ENCODE data around the gene BTRC.
A peak's percentile ranks its signal among the peaks of the same experiment; 100 is the strongest.

BTRC gene

GRCh38 chr10:101535949-101536348 lies 182.0 kb downstream of the BTRC start:
- DNase-seq (ENCODE audit: low spot score) = no peak

- DNase-seq (ENCODE audit: low spot score) = no peak
Measured at GRCh38 chr10:101536800-101537199, 182.8 kb downstream of the BTRC start.

GRCh38 chr10:101538446-101538845 lies 184.5 kb downstream of the BTRC start:
- DNase-seq (ENCODE audit: low spot score) = no peak

GRCh38 chr10:101545898-101546297 lies 191.9 kb downstream of the BTRC start:
- DNase-seq (ENCODE audit: low spot score) = no peak

- no peak for DNase-seq (ENCODE audit: low spot score)
Measured at GRCh38 chr10:101550965-101551364, 197.0 kb downstream of the BTRC start.

- no peak for DNase-seq (ENCODE audit: low spot score)
Measured at GRCh38 chr10:101552442-101552841, 198.5 kb downstream of the BTRC start.

GRCh38 chr10:101557541-101557940 lies 203.6 kb downstream of the BTRC start:
- no peak for DNase-seq (ENCODE audit: low spot score)

GRCh38 chr10:101558204-101558603 lies 204.2 kb downstream of the BTRC start:
- no peak for DNase-seq (ENCODE audit: low spot score)

GRCh38 chr10:101558671-101559595 lies 205.0 kb downstream of the BTRC start:
- no peak for DNase-seq (ENCODE audit: low spot score)

- DNase-seq (ENCODE audit: low spot score) = no peak
Measured at GRCh38 chr10:101559596-101560297, 205.8 kb downstream of the BTRC start.

- DNase-seq (ENCODE audit: low spot score) = no peak
Measured at GRCh38 chr10:101560298-101561067, 206.5 kb downstream of the BTRC start.

- DNase-seq (ENCODE audit: low spot score) = no peak
Measured at GRCh38 chr10:101561068-101561915, 207.3 kb downstream of the BTRC start.

- no peak for DNase-seq (ENCODE audit: low spot score)
Measured at GRCh38 chr10:101562231-101562630, 208.3 kb downstream of the BTRC start.

- DNase-seq (ENCODE audit: low spot score) = no peak
Measured at GRCh38 chr10:101563007-101563406, 209.0 kb downstream of the BTRC start.

- DNase-seq (ENCODE audit: low spot score) = no peak
Measured at GRCh38 chr10:101563497-101564040, 209.6 kb downstream of the BTRC start.

- DNase-seq (ENCODE audit: low spot score) = no peak
Measured at GRCh38 chr10:101564490-101564991, 210.6 kb downstream of the BTRC start.

GRCh38 chr10:101565370-101565900 lies 211.5 kb downstream of the BTRC start:
- no peak for DNase-seq (ENCODE audit: low spot score)

- DNase-seq (ENCODE audit: low spot score) = no peak
Measured at GRCh38 chr10:101565936-101566332, 212.0 kb downstream of the BTRC start.

GRCh38 chr10:101566333-101567164 lies 212.6 kb downstream of the BTRC start:
- DNase-seq (ENCODE audit: low spot score) = peak; percentile 67

All from Ammon's horn (tissue), 1 donor.